ENCODE measurements around the gene POFUT2. TPM values are rescaled to one million over a fixed set of nuclear protein-coding genes. Genes with fewer than 3 reads are reported as not detected.

POFUT2 gene
- total RNA-seq, 1 donor from 2014 or later, result 16.9 TPM

DNA sequence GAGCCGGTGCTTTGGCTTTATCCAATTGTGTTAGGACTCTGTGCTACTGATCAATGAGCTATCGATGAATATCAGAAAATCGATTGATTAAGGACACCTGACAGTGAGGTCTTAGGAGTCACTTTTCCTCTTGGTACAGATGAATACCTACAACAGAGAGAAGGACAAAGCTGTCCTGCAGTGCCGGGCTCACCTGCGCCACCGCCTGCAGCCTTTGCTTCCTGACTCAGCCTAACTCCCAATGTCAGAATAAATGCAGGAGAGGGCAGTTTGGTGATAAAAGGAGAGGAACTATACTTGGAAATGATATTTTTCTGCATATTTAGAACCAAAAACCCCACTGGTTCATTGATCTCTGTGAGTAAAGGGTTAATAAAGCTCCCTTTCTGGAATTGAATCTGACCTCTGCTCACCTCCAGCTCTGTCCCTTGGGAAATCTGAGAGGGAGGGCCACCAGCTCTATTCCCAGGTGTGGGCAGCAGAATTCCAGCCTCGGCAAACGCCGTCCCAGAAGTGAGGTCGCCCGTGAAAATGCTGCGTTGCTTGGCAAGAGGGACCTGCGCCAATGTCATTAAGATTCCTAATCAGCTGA, 39.3 kb downstream of the POFUT2 start:
- no peak for ATAC-seq
- intact Hi-C loops (cut with DNase I), result no loop called here
- DNase-seq (ENCODE audit: missing footprints), result no peak

DNA sequence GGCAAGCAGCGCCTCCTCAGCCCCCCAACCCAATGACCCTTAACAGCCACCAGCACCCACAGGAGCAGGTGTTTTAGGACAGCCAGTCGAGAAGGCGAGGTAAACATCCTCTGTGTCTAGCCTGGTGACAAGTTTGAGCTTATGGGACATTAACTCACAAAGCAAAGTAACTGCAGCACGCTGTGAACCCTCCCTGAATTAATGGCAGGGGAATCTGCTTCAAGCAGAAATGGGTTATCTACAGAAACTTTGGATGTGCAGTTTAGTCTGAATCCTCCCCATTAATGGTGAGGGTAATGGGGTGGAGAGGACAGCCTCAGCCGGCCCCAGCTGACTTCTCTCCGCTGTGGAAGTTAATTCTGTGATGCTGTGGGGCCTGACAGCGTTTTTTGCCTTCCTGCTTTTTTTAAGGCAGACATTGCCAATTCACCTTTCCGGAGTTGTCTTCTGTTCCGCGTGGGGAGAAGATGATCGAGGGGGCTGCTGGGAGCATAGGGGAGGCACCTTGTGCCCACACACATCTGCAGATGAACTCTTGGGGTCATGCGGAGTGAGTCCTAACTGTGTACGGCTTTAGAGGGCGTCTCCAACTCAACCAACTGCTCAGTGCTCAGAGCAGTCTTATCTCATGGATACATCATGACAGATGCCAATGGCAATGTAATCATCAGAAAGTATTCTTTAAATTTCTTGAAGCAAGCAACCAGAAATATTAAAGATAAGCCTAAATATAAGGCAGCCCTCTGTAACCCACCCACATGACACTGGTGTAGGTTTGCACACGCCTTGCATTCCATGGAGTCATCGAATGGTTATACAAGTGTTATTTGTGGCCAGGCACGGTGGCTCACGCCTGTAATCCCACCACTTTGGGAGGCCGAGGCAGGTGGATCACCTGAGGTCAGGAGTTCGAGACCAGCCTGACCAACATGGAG, 41.0 kb downstream of the POFUT2 start:
- no peak for DNase-seq (ENCODE audit: missing footprints)

DNA sequence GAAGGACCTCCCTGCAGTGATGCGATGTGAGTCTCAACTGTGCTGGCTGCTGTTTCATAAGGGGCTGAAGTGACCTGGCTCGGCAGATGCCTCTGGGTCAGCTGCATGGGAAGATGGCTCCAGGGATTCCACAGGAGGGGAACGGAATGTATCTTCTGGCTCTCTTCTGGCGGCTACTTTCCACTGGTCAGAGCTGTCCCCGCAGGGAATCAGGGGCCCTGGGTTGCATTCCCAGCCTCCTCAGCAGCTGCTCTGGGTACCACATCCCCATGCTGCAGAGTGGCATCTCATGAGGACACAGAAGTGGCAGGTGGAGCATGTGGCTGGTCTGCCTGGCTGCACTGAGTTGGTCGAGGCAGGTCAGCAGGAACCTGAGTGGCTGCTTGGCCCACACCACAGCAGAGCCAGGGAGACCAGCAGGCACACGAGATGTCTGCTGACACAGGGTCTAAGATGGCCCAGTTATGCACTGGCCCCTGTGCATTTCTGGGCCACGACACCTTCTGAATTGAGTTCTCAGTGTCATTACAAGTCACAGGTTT, 42.8 kb downstream of the POFUT2 start:
- no peak for DNase-seq (ENCODE audit: missing footprints)
- ATAC-seq, result no peak
- intact Hi-C loops (cut with DNase I), result no loop called here

More for the DNA sequence above, 41.0 kb downstream of the POFUT2 start:
- intact Hi-C loops (cut with DNase I), result no loop called here
- ATAC-seq, result no peak

DNA sequence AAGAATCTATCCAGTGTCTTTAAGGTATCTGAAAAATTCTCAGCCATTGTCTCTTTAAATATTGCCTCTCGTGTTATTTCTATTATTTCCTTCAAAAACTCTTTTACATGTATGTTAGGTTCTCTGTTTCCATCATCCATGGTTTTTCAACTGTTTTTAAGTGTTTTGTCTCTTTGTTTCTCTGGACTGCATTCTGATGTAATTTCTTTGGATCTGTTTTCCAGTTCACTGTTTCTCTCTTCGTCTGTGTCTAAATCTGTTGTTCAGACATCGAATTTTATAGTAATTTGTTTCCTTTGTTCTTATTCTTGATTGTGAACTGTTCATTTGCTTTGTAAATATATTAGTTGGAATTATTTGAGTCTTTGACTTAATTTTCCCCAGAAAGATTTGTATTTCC, 44.1 kb downstream of the POFUT2 start:
- no peak for DNase-seq (ENCODE audit: missing footprints)
- intact Hi-C loops (cut with DNase I), result no loop called here
- no peak for ATAC-seq

DNA sequence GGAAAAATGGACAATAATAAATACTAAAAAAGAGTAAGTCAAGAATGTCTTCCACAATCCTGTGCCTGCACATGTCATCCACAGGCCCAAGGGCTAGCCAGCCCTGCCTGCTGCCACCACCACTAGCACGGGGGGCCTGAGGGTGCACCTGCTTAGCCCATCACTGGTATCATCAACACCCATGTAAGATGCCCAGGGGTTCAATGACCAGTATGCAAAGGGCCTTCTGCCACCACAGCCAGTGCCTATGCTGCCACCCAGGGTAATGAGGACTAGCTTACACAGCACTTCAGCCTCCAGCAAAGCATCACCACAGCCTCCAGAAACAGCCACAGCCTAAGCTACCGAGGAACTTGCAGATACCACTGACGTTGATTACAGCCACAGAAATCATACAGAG, 46.3 kb downstream of the POFUT2 start:
- intact Hi-C loops (cut with DNase I), result no loop called here
- DNase-seq (ENCODE audit: missing footprints), result no peak
- ATAC-seq, result no peak

DNA sequence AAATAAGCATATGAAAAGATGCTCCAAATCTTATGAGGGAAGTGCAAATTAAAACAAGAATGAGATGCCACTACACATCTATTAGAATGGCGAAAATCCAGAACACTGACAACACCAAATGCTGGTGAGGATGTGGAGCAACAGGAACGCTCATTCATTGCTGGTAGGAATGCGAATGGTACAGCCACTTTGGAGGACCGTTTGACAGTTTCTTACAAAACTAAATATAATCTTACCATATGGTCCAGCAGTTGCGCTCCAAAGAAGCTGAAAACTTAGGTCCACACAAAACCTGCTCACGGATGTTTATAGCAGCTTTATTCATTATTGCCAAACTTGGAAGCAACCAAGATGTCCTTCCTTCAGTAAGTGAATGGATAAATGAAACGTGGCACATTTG, 50.3 kb downstream of the POFUT2 start:
- ATAC-seq, result no peak
- intact Hi-C loops (cut with DNase I), result no loop called here

DNA sequence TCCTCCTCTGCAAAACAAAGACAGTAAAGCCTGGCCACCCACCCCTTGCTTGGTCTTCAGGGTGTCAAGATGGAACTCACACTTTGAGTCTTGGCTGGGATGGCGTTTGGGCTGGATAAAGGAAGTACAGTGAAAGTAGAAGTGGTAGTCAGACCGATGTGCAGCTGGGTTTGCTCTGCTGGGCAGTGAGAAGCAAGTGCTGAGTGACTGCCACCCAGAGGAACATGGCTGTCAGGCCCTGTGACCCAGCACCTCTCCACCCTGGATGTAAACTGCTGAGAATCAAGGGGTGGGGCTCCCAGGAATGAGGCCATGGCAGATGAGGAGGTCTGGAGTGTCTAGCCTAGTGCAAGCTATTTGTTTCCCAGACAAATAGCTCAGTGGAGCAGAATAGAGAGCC, 51.2 kb downstream of the POFUT2 start:
- intact Hi-C loops (cut with DNase I), result no loop called here
- ATAC-seq, result no peak
- DNase-seq (ENCODE audit: missing footprints), result no peak

More for the DNA sequence above, 50.3 kb downstream of the POFUT2 start:
- DNase-seq (ENCODE audit: missing footprints), result no peak

DNA sequence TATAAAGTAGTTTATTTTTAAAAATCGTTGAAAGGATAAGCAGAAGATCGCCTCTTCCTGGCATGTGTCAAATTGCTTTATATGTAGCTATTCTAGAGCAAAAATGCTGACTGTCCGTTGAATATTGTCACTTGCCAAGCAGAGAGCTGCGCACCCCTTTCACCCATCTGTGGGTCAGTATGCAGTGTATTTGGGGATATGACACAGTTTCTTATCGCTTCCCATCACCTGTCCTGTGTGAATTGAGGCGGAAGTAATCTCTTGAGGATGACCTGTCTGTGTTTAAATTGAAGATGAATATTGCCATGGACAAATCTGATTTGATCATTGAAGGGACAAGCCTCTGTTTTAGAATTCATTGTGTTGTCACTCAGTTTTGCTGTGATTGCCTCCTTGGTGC, 52.2 kb downstream of the POFUT2 start:
- ATAC-seq (no peak), DNase-seq (ENCODE audit: missing footprints) (no peak)
- intact Hi-C loops (cut with DNase I), result no loop called here

DNA sequence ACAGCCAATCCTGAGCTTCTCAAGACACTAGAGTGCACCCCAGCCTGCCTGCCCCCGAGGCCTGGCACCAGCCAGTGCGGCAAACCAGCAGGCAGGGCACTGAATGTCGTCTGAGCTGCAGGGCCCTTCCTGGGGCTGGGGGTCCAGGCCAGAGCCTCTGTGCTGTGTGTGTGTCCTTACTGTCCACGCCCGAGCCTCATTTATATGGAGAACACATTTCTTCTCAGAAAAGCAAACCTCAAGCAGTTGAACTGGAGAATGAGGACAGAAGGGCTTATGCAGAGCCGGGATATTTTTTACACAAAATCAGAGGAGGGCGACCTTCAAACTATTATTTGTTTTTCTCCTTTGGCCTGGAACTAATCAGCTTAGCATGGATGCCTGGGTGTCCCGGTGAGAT, 52.7 kb downstream of the POFUT2 start:
- DNase-seq (ENCODE audit: missing footprints) (no peak), ATAC-seq (no peak)
- intact Hi-C loops (cut with DNase I), result no loop called here

DNA sequence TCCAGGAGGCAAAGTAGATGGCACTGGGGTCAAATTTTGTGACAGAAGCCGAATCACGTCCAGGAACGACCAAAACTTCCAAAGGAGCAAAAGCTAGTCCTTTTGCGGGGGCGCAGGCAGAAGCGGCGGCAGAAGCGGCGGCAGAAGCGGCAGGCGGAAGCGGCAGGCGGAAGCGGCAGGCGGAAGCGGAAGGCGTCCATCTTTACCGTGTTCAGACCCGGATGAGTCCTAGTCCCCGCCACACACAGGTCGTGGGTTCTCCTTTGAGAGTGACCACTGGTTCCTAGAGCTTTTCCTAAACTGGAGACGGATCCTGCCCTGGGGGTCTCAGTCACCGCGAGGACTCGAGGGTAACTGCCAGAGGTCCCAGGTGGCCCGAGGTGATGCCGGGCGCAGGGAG, 53.6 kb downstream of the POFUT2 start:
- ATAC-seq (no peak), DNase-seq (ENCODE audit: missing footprints) (no peak)
- intact Hi-C loops (cut with DNase I), result no loop called here

DNA sequence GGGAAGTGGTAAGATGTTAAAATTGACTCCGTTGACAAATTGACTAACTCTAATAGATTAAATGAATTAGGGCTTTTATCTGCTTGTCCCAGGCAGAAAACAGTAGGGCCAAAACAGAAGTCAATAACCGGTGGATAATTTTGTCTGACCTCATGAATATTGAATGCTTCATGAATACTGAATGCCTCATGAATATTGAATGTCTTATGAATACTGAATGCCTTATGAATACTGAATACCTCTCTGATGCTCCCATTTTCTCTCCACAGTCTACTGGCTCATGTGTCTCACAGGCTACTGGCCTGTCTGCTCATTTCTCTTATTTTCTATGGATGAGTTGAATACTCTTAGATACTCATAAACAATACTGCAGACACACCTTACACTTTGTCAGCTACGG, 56.0 kb downstream of the POFUT2 start:
- ATAC-seq (no peak), DNase-seq (ENCODE audit: missing footprints) (no peak)
- intact Hi-C loops (cut with DNase I), result no loop called here

DNA sequence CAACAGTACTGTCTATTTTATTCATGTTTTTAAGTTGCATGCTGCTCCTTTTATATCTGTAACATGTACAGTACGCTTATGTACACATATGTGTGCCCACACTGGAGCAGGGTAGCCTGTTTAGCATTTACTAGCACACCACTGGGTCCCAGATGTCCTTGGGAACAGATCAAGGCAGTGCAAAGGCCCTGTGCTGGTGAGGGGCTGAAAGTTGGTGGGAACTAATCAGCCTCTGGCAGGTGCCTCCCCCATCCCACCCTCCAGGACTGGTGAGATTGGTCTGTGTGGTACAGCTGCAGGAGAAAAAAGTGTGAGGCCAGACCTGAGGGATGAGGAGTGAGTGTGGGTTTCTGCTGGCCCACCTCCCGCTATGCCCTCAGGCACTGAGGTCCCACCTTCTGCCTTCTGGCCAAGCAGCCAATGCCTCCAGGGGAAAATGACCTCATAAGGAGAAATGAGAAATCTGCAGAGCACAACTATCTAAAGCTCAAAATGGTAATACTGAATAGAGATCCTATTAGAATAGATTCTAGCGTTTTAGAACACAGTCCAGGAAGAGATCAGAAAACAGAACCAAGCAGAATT, 58.9 kb downstream of the POFUT2 start:
- intact Hi-C loops (cut with DNase I), result no loop called here
- ATAC-seq (no peak), DNase-seq (ENCODE audit: missing footprints) (no peak)

DNA sequence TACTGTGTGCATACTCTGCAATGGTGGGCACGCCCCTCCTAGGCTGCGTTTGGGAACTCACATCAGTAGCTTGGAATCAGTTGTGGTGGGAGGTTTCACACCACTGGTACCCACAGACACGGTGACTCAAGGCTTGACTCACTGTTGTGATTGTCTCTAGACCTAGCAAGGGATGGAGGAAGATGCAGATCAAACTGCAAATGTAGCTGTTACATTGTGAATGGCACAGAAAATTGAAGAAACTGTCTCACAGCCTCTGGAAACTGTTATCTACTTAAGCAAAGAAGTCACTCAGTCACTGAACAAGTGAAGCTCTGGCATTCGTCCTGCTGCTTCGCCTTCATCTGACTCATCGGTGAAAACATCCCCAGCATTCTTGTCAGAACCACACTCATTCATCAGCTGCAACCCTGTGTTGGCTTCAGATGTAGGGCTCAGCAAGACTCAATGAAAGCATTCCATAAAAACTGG, 59.5 kb downstream of the POFUT2 start:
- DNase-seq (ENCODE audit: missing footprints) (no peak), ATAC-seq (no peak)
- intact Hi-C loops (cut with DNase I), result no loop called here

DNA sequence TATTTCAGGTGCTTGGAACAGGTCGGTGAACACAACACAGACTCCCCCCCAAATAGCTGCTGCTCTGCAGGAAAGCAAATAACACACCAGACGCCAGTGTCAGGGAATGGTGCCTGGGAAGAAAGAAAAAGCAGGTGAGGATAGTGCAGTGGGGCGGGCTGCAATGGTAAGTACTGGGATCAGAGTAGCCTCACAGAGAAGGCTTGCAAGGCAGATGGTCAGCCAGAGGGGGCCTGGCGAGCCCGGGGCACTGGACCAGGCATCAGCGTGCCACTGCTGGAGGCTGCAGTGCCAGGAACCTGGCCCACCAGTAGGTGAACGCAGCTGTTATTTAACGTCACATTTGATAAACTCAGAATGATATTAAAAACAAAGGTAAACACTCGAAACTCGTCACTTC, 60.0 kb downstream of the POFUT2 start:
- ATAC-seq, result no peak
- intact Hi-C loops (cut with DNase I), result no loop called here

DNA sequence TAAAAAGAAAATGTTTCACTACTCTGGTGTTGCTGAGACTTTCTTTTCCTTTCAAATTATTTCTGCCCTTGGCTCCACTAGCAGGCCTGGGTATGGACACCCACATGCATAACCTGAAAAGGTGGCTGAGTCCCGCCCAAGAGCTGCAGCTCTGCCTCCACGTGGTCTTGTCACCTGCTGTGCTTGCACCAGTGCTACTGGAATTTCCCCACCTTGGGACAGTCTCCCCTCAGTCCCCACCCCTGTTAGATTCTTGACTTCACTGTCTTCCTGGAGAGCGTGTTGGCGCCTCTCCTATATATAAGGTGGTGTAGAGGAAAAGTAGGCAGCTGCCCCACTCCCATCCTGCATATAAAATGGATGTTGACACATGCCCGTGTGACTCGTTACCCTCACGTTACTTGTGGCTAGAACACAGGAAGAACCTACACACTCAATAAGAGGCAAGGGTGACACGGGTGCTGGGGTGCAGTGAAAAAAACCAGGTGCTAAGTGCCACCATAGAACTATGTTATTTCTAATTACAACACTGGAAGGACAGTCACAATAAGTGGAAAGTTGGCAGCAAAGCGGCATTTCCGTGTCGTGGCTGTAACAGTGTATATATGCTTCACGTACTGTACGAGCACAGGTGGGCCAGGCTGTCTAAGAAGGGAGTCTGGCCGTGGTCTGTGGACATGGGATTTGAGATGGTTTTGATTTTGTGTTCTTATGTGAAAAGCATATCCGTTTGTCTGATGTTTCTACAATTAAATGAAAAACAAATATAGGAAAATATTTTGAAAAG, 61.0 kb downstream of the POFUT2 start:
- no peak for ATAC-seq
- no peak for DNase-seq (ENCODE audit: missing footprints)
- intact Hi-C loops (cut with DNase I), result no loop called here

More for the DNA sequence above, 60.0 kb downstream of the POFUT2 start:
- no peak for DNase-seq (ENCODE audit: missing footprints)

DNA sequence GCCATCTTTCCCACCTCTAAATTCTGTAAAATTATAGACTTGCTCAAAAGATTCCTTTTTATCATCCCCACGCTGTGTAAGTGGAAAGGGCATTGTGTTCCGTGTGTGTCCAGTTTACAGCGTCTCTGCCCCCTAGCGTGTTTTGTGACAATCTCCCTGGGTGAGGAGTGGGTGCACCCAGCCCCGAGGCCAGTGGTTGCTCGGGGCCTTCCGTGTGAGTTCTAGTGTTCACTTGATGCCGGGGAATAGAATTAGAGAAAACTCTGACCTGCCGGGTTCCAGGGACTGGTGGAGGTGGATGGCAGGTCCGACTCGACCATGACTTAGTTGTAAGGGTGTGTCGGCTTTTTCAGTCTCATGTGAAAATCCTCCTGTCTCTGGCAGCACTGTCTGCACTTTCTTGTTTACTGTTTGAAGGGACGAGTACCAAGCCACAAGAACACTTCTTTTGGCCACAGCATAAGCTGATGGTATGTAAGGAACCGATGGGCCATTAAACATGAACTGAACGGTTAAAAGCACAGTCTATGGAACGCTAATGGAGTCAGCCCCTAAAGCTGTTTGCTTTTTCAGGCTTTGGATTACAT, 61.9 kb downstream of the POFUT2 start:
- no peak for ATAC-seq

DNA sequence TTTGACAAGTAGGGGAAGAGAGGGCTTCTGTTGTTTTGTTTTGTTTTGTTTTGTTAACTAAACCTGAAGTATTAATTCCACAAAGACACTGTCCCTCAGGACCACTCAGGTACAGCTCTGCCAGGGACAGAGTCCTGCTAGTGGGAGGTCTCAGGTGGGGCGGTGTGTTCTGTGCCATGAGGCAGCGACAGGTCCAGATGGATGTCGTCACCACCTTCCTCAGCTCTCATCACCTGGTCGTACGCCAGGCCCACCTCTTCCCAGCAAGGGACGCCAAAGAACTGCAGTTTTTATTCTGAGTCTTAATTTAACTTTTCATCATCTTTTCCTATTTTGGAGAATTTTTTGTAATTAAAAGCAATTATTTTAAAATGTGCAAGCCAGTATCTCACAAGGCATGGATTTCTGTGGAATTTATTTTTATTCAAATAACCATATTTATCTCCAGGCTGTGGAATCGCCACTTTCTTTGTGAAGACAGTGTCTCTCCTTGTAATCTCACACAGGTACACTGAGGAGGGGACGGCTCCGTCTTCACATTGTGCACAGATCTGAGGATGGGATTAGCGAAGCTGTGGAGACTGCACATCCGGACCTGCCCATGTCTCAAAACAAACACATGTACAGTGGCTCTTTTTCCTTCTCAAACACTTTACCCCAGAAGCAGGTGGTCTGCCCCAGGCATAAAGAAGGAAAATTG, 62.5 kb downstream of the POFUT2 start:
- no peak for DNase-seq (ENCODE audit: missing footprints)
- intact Hi-C loops (cut with DNase I), result no loop called here
- no peak for ATAC-seq

More for the DNA sequence above, 61.9 kb downstream of the POFUT2 start:
- intact Hi-C loops (cut with DNase I), result no loop called here
- DNase-seq (ENCODE audit: missing footprints), result no peak

All from Right ventricle myocardium inferior (tissue), 1 donor.